Lung (tissue), 13 donors: ENCODE data around the gene NOVA2. TPM values are rescaled to one million over a fixed set of nuclear protein-coding genes. Genes with fewer than 3 reads are reported as not detected.

Source experiments
- ATAC-seq: fragments of 200-7000 bp; cut with Tn5 transposase; one replicate; pipeline ENCODE4 v1.9.1; 2020; ENCODE audit warnings: moderate number of reproducible peaks; ENCODE audit not compliant: insufficient read depth, low FRiP score
- DNase-seq, 3 donors: peaks; one replicate each; pipeline ENCODE4 v3.0.0-alpha.2; 2013 to 2017
- H3K27ac ChIP-seq, 2 donors: one replicate each; pipeline ENCODE4 v1.5.1; 2013; ENCODE audit warnings: mild to moderate bottlenecking in 2 of 2, moderate library complexity in 2 of 2, control low read depth in 1 of 2, inconsistent platforms in 1 of 2, low read depth in 1 of 2, low read length in 1 of 2
- H3K27me3 ChIP-seq, 3 donors: one replicate each; pipeline ENCODE4 v1.5.1; 2013; ENCODE audit warnings: low read length in 2 of 3; ENCODE audit not compliant: control insufficient read depth in 3 of 3, insufficient read depth in 3 of 3
- H3K36me3 ChIP-seq, 4 donors: one replicate each; pipeline ENCODE4 v1.5.1; 2013; ENCODE audit warnings: low read length in 4 of 4, mild to moderate bottlenecking in 1 of 4, moderate library complexity in 1 of 4; ENCODE audit not compliant: control insufficient read depth in 4 of 4, insufficient read depth in 4 of 4
- H3K4me1 ChIP-seq, 5 donors: one replicate each; pipeline ENCODE4 v1.5.1; 2013; ENCODE audit warnings: low read length in 5 of 5, mild to moderate bottlenecking in 2 of 5, moderate library complexity in 1 of 5; ENCODE audit not compliant: control insufficient read depth in 5 of 5, insufficient read depth in 5 of 5
- H3K4me3 ChIP-seq: one replicate; pipeline ENCODE4 v1.5.1; 2013; ENCODE audit warnings: mild to moderate bottlenecking, control low read depth, moderate library complexity
- H3K9ac ChIP-seq, 2 donors: one replicate each; pipeline ENCODE4 v1.5.1; 2013; ENCODE audit warnings: low read length in 2 of 2, control low read depth in 1 of 2; ENCODE audit not compliant: insufficient read depth in 1 of 2
- H3K9me3 ChIP-seq, 4 donors: one replicate each; pipeline ENCODE4 v1.5.1; 2013; ENCODE audit warnings: low read length in 3 of 4, mild to moderate bottlenecking in 1 of 4, moderate library complexity in 1 of 4; ENCODE audit not compliant: control insufficient read depth in 4 of 4, insufficient read depth in 3 of 4
- CTCF ChIP-seq: IDR thresholded peaks from 2 replicates; pipeline ENCODE4 v1.5.1; 2012; ENCODE audit warnings: mild to moderate bottlenecking; ENCODE audit errors: control extremely low read depth, extremely low read depth
- WGBS, 2 donors: extraction: QIAGEN DNeasy Blood & Tissue Kit; methylation state at CpG; one replicate each; pipeline ENCODE4 v1.1.7; 2013; 5-methylcytosine and 5-hydroxymethylcytosine counted together
- polyA plus RNA-seq, 2 donors: library from polyadenylated mRNA; stranded (reverse); fragments of 200-250 nt; gene quantifications; one replicate each; pipeline ENCODE4 v1.2.1, GENCODE V29; 2013
- small RNA-seq: library from RNA; depleted of rRNA; stranded (forward); fragments of <200 nt; gene quantifications from one replicate; pipeline ENCODE3, GENCODE V24; 2014; ENCODE audit warnings: low replicate concordance
- total RNA-seq, 2 donors: library from RNA; depleted of rRNA in 1 of 2; stranded (reverse); fragments of >200 nt in 1 of 2; gene quantifications; one replicate each; pipeline ENCODE4 v1.2.1, GENCODE V29; 2014 to 2021
- donor health status: control.
- donor health status: control.
- donor health status: Bipolar disorder and iron deficiency.
- donor health status: healthy.
- donor health status: DM: yes; HTN: yes; CAD: no.

NOVA2 gene
- total and polyA plus RNA-seq, 4 donors = 2.3 to 11.6 (median 4.8) TPM

- Histone ChIP-seq H3K4me3 (no peak overlapping the region), H3K9me3 (no peaks in the 10 kb centered on the region), H3K36me3 (peaks cover 0 to 10% (median 1%) of the 10 kb centered on the region in 4 donors), H3K27ac (no peak overlapping the region), H3K4me1 (peaks cover 2 to 32% (median 12%) of the 10 kb centered on the region in 5 donors), H3K27me3 (no peaks in the 10 kb centered on the region), H3K9ac (no peak overlapping the region)
- WGBS, 2 donors = 87 to 91% methylated on average over 51 to 57 of the region's 57 CpGs
- TF ChIP-seq CTCF = no peak
- no peak for DNase-seq
- ATAC-seq = no peak
Observed at GRCh38 chr19:45883881-45884681, 89.6 kb downstream of the NOVA2 start.

Small RNAs within 50 kb of the gene (small RNA-seq; reads per million reads assigned to genes)
- gene MIR769 = 128 reads per million, percentile 98 among the genes with 10 or more reads in this experiment

Other genes with a start within 250 kb of the NOVA2 start
- gene FBXO46, start 243.0 kb downstream of the NOVA2 start, total RNA-seq = 10 to 100 TPM; 11.2 to 19.0 TPM
- gene FBXO46, start 243.0 kb downstream of the NOVA2 start, polyA plus RNA-seq = 1 to 10 TPM; 7.6 to 8.3 TPM
- not detected for gene MEIOSIN, start 240.4 kb downstream of the NOVA2 start, total RNA-seq
- gene MEIOSIN, start 240.4 kb downstream of the NOVA2 start, polyA plus RNA-seq = not detected
- gene SIX5, start 204.6 kb downstream of the NOVA2 start, total RNA-seq = 10 to 100 TPM; 13.5 to 17.4 TPM
- 10 to 100 TPM; 11.7 to 12.7 TPM for gene SIX5, start 204.6 kb downstream of the NOVA2 start, polyA plus RNA-seq
- 10 to 100 TPM; 32.4 to 70.4 TPM for gene DMPK, start 191.4 kb downstream of the NOVA2 start, total RNA-seq
- gene DMPK, start 191.4 kb downstream of the NOVA2 start, polyA plus RNA-seq = 10 to 100 TPM; 35.0 to 45.7 TPM
- gene DMWD, start 181.0 kb downstream of the NOVA2 start, total RNA-seq = 10 to 100 TPM; 25.4 to 58.2 TPM
- gene DMWD, start 181.0 kb downstream of the NOVA2 start, polyA plus RNA-seq = 10 to 100 TPM; 21.2 to 28.3 TPM
- gene RSPH6A, start 158.6 kb downstream of the NOVA2 start, total RNA-seq = under 1 TPM in 1 of 2 donors, not detected in 1; 0.34 TPM
- gene RSPH6A, start 158.6 kb downstream of the NOVA2 start, polyA plus RNA-seq = under 1 TPM in 1 of 2 donors, not detected in 1; 0.06 TPM
- gene SYMPK, start 110.7 kb downstream of the NOVA2 start, total RNA-seq = 10 to 100 TPM; 47.5 to 82.1 TPM
- 100 to 1,000 TPM in 1 of 2 donors, 10 to 100 TPM in 1; 40.3 to 125 TPM for gene SYMPK, start 110.7 kb downstream of the NOVA2 start, polyA plus RNA-seq
- under 1 TPM; 0.43 to 0.49 TPM for gene FOXA3, start 109.5 kb downstream of the NOVA2 start, total RNA-seq
- gene FOXA3, start 109.5 kb downstream of the NOVA2 start, polyA plus RNA-seq = under 1 TPM; 0.53 to 0.68 TPM
- 10 to 100 TPM; 21.8 to 24.3 TPM for gene IRF2BP1, start 87.7 kb downstream of the NOVA2 start, total RNA-seq
- gene IRF2BP1, start 87.7 kb downstream of the NOVA2 start, polyA plus RNA-seq = 10 to 100 TPM; 10.9 to 16.5 TPM
- 1 to 10 TPM; 2.9 to 6.7 TPM for gene MYPOP, start 71.3 kb downstream of the NOVA2 start, total RNA-seq
- 1 to 10 TPM; 3.8 to 5.3 TPM for gene MYPOP, start 71.3 kb downstream of the NOVA2 start, polyA plus RNA-seq
- gene NANOS2, start 59.1 kb downstream of the NOVA2 start, total RNA-seq = not detected
- gene NANOS2, start 59.1 kb downstream of the NOVA2 start, polyA plus RNA-seq = not detected
- 10 to 100 TPM in 1 of 2 donors, 1 to 10 TPM in 1; 7.8 to 21.0 TPM for gene CCDC61, start 21.6 kb upstream of the NOVA2 start, total RNA-seq
- gene CCDC61, start 21.6 kb upstream of the NOVA2 start, polyA plus RNA-seq = 10 to 100 TPM in 1 of 2 donors, 1 to 10 TPM in 1; 9.4 to 12.5 TPM
- 1 to 10 TPM; 1.1 to 1.3 TPM for gene PGLYRP1, start 49.2 kb upstream of the NOVA2 start, total RNA-seq
- gene PGLYRP1, start 49.2 kb upstream of the NOVA2 start, polyA plus RNA-seq = 10 to 100 TPM in 1 of 2 donors, 1 to 10 TPM in 1; 1.0 to 21.7 TPM
- not detected for gene IGFL4, start 67.1 kb upstream of the NOVA2 start, total RNA-seq
- gene IGFL4, start 67.1 kb upstream of the NOVA2 start, polyA plus RNA-seq = not detected
- not detected for gene IGFL3, start 150.8 kb upstream of the NOVA2 start, total RNA-seq
- gene IGFL3, start 150.8 kb upstream of the NOVA2 start, polyA plus RNA-seq = not detected
- not detected for gene IGFL2, start 174.4 kb upstream of the NOVA2 start, total RNA-seq
- gene IGFL2, start 174.4 kb upstream of the NOVA2 start, polyA plus RNA-seq = not detected